Measurements from ENCODE around the gene FHDC1.

Gene FHDC1

GRCh38 chr4:153013202-153013977 lies 77.3 kb downstream of the FHDC1 start:
- no peak for FAIRE-seq

GRCh38 chr4:153014460-153014859 lies 78.3 kb downstream of the FHDC1 start:
- no peak for FAIRE-seq

- FAIRE-seq, result no peak
These were observed 80.5 kb downstream of the FHDC1 start for GRCh38 chr4:153016592-153016991.

GRCh38 chr4:153018031-153018430 lies 81.9 kb downstream of the FHDC1 start:
- no peak for FAIRE-seq

GRCh38 chr4:153018684-153019083 lies 82.6 kb downstream of the FHDC1 start:
- FAIRE-seq, result no peak

GRCh38 chr4:153019906-153020305 lies 83.8 kb downstream of the FHDC1 start:
- FAIRE-seq, result no peak

GRCh38 chr4:153020457-153020856 lies 84.3 kb downstream of the FHDC1 start:
- no peak for FAIRE-seq

- FAIRE-seq, result no peak
These were observed 85.2 kb downstream of the FHDC1 start for GRCh38 chr4:153021276-153021675.

- FAIRE-seq, result no peak
These were observed 86.2 kb downstream of the FHDC1 start for GRCh38 chr4:153022241-153022715.

GRCh38 chr4:153023139-153023538 lies 87.0 kb downstream of the FHDC1 start:
- no peak for FAIRE-seq

GRCh38 chr4:153023692-153024394 lies 87.7 kb downstream of the FHDC1 start:
- FAIRE-seq, result no peak

GRCh38 chr4:153024466-153024865 lies 88.3 kb downstream of the FHDC1 start:
- no peak for FAIRE-seq

- no peak for FAIRE-seq
These were observed 89.3 kb downstream of the FHDC1 start for GRCh38 chr4:153025406-153025805.

- FAIRE-seq, result no peak
These were observed 90.6 kb downstream of the FHDC1 start for GRCh38 chr4:153026591-153027346.

- FAIRE-seq, result no peak
These were observed 91.7 kb downstream of the FHDC1 start for GRCh38 chr4:153027866-153028265.

- FAIRE-seq, result no peak
These were observed 92.4 kb downstream of the FHDC1 start for GRCh38 chr4:153028535-153028934.
